ENCODE results near the gene TSPAN7. TPM values are rescaled to one million over a fixed set of nuclear protein-coding genes. Genes with fewer than 3 reads are reported as not detected.

The TSPAN7 gene
- total and polyA plus RNA-seq, 2 of the 8 experiments (the other 6 are each of a cell fraction or from before 2014, with no cell fraction given): 32.1 to 37.7 TPM

DNA sequence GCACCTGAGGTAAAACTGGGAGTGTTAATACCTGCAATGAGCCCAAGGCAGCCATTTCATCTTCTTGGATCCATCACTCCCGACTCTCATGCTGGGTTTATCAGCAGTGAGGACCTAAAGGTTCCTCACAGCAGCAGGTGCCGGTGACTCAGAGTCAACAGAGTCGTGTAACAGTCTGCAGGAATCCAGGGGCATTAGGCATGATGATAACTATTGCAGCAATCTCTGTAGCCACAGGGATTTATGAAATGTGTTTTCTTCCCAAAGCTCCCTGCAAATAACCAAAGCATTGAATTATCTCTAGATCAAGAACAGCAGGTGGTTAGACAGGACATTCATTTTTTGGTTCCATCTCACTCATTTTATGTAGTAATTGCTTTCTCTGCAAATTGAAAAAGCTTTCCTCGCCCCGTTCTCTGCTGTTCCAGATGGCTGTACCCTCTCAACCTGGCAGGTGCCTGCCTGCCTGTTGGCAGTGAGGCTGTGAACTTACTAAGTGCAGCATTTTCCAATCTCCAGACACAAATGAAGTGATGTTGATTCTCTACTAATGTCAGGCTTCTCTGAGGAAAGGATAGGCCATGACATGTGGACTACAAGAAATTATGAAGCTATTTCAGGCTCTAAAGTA, 48.1 kb upstream of the TSPAN7 start (continued):
- TF ChIP-seq, protein P1, sequence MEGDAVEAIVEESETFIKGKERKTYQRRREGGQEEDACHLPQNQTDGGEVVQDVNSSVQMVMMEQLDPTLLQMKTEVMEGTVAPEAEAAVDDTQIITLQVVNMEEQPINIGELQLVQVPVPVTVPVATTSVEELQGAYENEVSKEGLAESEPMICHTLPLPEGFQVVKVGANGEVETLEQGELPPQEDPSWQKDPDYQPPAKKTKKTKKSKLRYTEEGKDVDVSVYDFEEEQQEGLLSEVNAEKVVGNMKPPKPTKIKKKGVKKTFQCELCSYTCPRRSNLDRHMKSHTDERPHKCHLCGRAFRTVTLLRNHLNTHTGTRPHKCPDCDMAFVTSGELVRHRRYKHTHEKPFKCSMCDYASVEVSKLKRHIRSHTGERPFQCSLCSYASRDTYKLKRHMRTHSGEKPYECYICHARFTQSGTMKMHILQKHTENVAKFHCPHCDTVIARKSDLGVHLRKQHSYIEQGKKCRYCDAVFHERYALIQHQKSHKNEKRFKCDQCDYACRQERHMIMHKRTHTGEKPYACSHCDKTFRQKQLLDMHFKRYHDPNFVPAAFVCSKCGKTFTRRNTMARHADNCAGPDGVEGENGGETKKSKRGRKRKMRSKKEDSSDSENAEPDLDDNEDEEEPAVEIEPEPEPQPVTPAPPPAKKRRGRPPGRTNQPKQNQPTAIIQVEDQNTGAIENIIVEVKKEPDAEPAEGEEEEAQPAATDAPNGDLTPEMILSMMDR (IDR thresholded peaks at IDR 0.05; ENCODE audit: control extremely low read depth in 1 of 3, insufficient read depth in 1 of 3, low read depth in 1 of 3, low read length in 3 of 3): no peak

Data from H1 (cell line).